ENCODE measurements around the gene RBMS1. TPM values are rescaled to one million over a fixed set of nuclear protein-coding genes. Genes with fewer than 3 reads are reported as not detected.
A peak's percentile ranks its signal among the peaks of the same experiment; 100 is the strongest.

RBMS1 gene, protein sequence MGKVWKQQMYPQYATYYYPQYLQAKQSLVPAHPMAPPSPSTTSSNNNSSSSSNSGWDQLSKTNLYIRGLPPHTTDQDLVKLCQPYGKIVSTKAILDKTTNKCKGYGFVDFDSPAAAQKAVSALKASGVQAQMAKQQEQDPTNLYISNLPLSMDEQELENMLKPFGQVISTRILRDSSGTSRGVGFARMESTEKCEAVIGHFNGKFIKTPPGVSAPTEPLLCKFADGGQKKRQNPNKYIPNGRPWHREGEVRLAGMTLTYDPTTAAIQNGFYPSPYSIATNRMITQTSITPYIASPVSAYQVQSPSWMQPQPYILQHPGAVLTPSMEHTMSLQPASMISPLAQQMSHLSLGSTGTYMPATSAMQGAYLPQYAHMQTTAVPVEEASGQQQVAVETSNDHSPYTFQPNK
- 10 to 100 TPM; 45.0 to 62.1 TPM for total RNA-seq

DNA sequence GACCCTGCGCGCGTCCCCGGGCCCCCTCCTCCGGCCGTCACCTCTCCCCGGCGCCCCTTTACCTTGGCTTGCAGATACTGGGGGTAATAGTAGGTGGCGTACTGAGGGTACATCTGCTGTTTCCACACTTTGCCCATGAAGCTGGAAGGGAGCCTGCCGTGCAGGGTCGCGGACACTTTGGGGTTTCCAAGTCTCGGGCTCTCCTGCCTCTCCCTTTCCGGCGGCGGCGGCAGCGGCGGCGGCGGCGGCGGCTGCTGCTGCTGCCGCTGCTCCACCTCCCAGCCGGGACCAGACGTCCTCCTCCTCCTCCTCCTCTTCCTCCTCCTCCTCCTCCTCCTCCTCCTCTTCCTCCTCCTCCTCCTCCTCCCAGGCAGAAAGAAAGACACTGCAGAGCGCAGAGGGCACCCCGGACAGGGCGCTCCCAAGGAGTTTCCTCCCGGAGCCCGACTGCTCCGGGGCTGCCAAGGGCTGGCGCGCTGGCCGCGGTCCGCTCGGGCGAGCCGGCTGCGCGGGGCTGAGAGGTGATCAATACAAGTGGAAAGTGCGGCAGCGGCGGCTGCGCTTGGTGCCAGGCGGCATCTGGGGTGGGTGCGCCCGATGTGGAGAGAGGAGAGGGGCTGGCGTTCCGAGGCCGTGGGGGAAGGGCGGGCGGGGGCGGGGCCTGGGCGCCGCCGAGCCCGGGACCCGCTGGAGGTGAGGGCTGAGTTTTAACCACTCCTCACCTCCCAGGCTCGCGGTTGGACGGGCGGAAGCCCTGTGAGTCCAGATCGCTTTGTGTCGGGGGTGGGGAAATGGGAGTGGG is at the start of gene RBMS1:
Gene RBMS1, minus strand, starts transcription at position 581 of the 802 bp plus-strand sequence. Its CDS starts 444 bp downstream, at position 137.
- Mint-ChIP-seq H3K27me3 (no peaks in the 10 kb centered on the region), H3K9me3 (no peaks in the 10 kb centered on the region), H3K4me1 (peaks cover 27% of the 10 kb centered on the region), H3K36me3 (ENCODE audit: low read depth) (peaks cover 21% of the 10 kb centered on the region), H3K27ac (peak within 1 kb of the TSS; percentile 97), H3K4me3 (peak within 1 kb of the TSS; percentile 93)
- ATAC-seq (replicated peaks), result peak; percentile 44

- H3K4me1 Mint-ChIP-seq, result no peaks in the 10 kb centered on the region
- H3K27ac Mint-ChIP-seq, result no peak overlapping the region
- H3K36me3 Mint-ChIP-seq (ENCODE audit: low read depth), result no peaks in the 10 kb centered on the region
- no peak overlapping the region for H3K4me3 Mint-ChIP-seq
- H3K9me3 Mint-ChIP-seq, result no peaks in the 10 kb centered on the region
- no peak for ATAC-seq (replicated peaks)
- H3K27me3 Mint-ChIP-seq, result no peaks in the 10 kb centered on the region
Measured at GRCh38 chr2:160541745-160542144, 48.1 kb upstream of the RBMS1 start.

DNA sequence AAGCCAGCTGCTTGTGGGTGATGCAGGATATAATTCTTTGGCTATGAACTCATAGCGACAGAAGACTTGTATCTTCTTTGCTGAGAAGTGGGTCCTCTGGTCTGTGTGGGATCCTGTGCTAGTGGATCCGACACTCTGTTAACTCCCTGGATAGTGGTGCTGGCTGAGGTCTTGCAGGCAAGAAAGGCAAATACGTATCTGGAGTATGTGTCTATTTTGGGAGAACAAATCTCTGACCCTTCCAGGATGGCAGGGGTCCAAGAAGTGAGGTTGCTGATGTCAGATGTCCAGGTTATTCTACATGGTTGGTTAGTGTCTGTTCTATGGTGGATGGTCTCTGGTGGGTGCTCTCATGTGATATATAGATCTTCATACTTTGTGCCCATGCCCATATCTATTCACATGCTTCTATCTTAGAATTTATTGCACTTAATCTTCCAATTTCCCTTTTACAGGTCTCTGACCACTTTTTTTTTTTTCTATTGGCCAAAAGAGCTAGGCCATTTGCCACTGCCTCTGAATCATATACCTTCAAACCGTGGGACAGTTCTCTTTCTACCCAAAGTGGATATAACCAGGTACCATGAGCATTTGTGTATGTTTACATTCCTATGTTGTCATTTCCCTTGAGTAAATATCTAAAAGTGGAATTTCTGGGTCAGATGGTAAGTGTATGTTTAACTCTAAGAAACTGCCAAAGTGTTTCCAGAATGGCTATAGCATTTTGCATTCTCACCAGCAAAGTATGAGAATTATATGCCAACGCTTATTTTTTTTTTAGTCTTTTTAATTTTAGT is 45.1 kb upstream of the RBMS1 start:
- Mint-ChIP-seq H3K27me3 (no peaks in the 10 kb centered on the region), H3K9me3 (no peaks in the 10 kb centered on the region), H3K4me3 (no peak overlapping the region), H3K4me1 (no peaks in the 10 kb centered on the region), H3K27ac (no peak overlapping the region), H3K36me3 (ENCODE audit: low read depth) (no peaks in the 10 kb centered on the region)
- ATAC-seq (replicated peaks), result no peak

GRCh38 chr2:160538115-160538514 is 44.5 kb upstream of the RBMS1 start:
- H3K27me3 Mint-ChIP-seq, result no peaks in the 10 kb centered on the region
- ATAC-seq (replicated peaks), result no peak
- no peaks in the 10 kb centered on the region for H3K4me1 Mint-ChIP-seq
- no peaks in the 10 kb centered on the region for H3K9me3 Mint-ChIP-seq
- no peaks in the 10 kb centered on the region for H3K36me3 Mint-ChIP-seq (ENCODE audit: low read depth)
- H3K27ac Mint-ChIP-seq, result no peak overlapping the region
- H3K4me3 Mint-ChIP-seq, result no peak overlapping the region

DNA sequence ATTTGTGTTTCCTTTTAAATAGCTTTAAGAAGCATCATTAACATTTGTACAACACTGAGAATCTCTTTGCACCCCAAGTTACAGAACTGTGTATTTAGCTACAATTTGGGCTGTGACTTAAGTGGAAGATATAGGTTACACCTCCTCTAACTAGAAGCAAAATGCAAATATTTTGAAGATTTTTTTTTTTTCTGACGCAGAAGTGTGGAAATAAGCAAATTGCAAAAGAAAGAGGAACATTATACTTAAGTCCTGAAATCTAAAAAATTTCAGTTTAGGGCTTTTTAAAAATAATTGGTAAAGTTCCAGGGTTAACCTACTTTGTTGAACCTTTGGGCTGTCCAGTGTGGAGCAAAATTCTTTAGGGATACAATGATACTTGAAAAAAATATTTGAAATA is 41.4 kb upstream of the RBMS1 start:
- Mint-ChIP-seq H3K27ac (no peak overlapping the region), H3K36me3 (ENCODE audit: low read depth) (no peaks in the 10 kb centered on the region), H3K4me3 (no peak overlapping the region), H3K9me3 (no peaks in the 10 kb centered on the region), H3K27me3 (no peaks in the 10 kb centered on the region), H3K4me1 (no peaks in the 10 kb centered on the region)
- ATAC-seq (replicated peaks), result no peak

- H3K27me3 Mint-ChIP-seq, result no peaks in the 10 kb centered on the region
- no peaks in the 10 kb centered on the region for H3K9me3 Mint-ChIP-seq
- H3K4me1 Mint-ChIP-seq, result no peaks in the 10 kb centered on the region
- ATAC-seq (replicated peaks), result no peak
- H3K36me3 Mint-ChIP-seq (ENCODE audit: low read depth), result no peaks in the 10 kb centered on the region
- H3K4me3 Mint-ChIP-seq, result no peak overlapping the region
- H3K27ac Mint-ChIP-seq, result no peak overlapping the region
Measured at GRCh38 chr2:160534249-160534648, 40.6 kb upstream of the RBMS1 start.

- Mint-ChIP-seq H3K4me3 (no peak overlapping the region), H3K36me3 (ENCODE audit: low read depth) (no peaks in the 10 kb centered on the region), H3K27me3 (no peaks in the 10 kb centered on the region), H3K27ac (no peak overlapping the region), H3K4me1 (no peaks in the 10 kb centered on the region), H3K9me3 (no peaks in the 10 kb centered on the region)
- ATAC-seq (replicated peaks), result no peak
Measured at GRCh38 chr2:160533482-160533881, 39.9 kb upstream of the RBMS1 start.

GRCh38 chr2:160532388-160532787 is 38.8 kb upstream of the RBMS1 start:
- H3K9me3 Mint-ChIP-seq, result no peaks in the 10 kb centered on the region
- no peaks in the 10 kb centered on the region for H3K27me3 Mint-ChIP-seq
- no peaks in the 10 kb centered on the region for H3K4me1 Mint-ChIP-seq
- H3K36me3 Mint-ChIP-seq (ENCODE audit: low read depth), result no peaks in the 10 kb centered on the region
- H3K4me3 Mint-ChIP-seq, result no peak overlapping the region
- no peak overlapping the region for H3K27ac Mint-ChIP-seq
- no peak for ATAC-seq (replicated peaks)

DNA sequence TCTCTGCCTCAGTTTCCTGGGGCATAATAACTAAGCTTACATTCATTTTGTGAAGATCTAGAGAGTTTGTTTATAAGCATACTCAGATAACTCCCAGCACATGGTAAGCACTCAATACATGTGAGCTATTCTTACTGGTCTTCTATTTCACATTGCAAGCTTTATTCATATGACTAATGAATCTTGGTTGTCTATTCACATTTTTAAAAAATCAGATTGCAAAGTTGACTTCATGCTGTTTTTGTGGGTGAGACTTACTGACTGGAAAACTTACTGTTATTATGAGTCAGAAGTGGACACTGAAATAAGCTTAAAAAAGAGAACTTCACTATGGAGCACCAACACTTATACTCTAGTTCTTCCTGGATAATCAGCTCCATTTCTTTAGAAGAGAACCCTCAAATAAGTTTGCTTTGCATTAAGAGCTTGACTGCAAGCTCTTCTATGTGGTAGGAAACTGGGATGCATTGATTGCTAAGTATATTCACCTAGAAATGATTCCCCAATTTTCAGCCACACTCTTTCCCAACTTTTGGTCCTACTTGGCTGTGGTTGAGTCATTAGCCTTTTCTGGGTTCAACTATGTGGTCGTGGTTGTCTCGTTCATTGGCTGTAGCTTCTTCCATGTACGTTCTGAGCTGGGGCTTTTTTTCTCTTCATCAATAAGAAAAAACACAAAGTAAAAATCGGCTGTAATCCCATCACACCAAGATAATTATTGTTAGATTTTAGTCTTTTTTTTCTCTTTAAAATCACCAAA is 29.5 kb upstream of the RBMS1 start:
- peak; percentile 62 for ATAC-seq (replicated peaks)
- H3K36me3 Mint-ChIP-seq (ENCODE audit: low read depth), result no peaks in the 10 kb centered on the region
- no peaks in the 10 kb centered on the region for H3K4me1 Mint-ChIP-seq
- H3K4me3 Mint-ChIP-seq, result no peak overlapping the region
- no peak overlapping the region for H3K27ac Mint-ChIP-seq
- no peaks in the 10 kb centered on the region for H3K27me3 Mint-ChIP-seq
- no peaks in the 10 kb centered on the region for H3K9me3 Mint-ChIP-seq

- no peak for ATAC-seq (replicated peaks)
- Mint-ChIP-seq H3K36me3 (ENCODE audit: low read depth) (no peaks in the 10 kb centered on the region), H3K9me3 (no peaks in the 10 kb centered on the region), H3K27ac (no peak overlapping the region), H3K27me3 (no peaks in the 10 kb centered on the region), H3K4me1 (peaks cover 10% of the 10 kb centered on the region), H3K4me3 (no peak overlapping the region)
Measured at GRCh38 chr2:160517731-160518130, 24.1 kb upstream of the RBMS1 start.

GRCh38 chr2:160516547-160517365 is 23.1 kb upstream of the RBMS1 start:
- peak overlapping the region; percentile 31 for H3K27ac Mint-ChIP-seq
- peaks cover 16% of the 10 kb centered on the region for H3K4me1 Mint-ChIP-seq
- no peaks in the 10 kb centered on the region for H3K27me3 Mint-ChIP-seq
- H3K4me3 Mint-ChIP-seq, result peak overlapping the region; percentile 53
- H3K9me3 Mint-ChIP-seq, result no peaks in the 10 kb centered on the region
- ATAC-seq (replicated peaks), result peak; percentile 88
- H3K36me3 Mint-ChIP-seq (ENCODE audit: low read depth), result no peaks in the 10 kb centered on the region

- Mint-ChIP-seq H3K27ac (no peak overlapping the region), H3K4me3 (peak overlapping the region; percentile 53), H3K36me3 (ENCODE audit: low read depth) (no peaks in the 10 kb centered on the region), H3K27me3 (no peaks in the 10 kb centered on the region), H3K9me3 (no peaks in the 10 kb centered on the region), H3K4me1 (peaks cover 16% of the 10 kb centered on the region)
- no peak for ATAC-seq (replicated peaks)
Measured at GRCh38 chr2:160515120-160515519, 21.5 kb upstream of the RBMS1 start.

- Mint-ChIP-seq H3K27me3 (no peaks in the 10 kb centered on the region), H3K27ac (no peak overlapping the region), H3K4me1 (peaks cover 16% of the 10 kb centered on the region), H3K4me3 (no peak overlapping the region), H3K36me3 (ENCODE audit: low read depth) (no peaks in the 10 kb centered on the region), H3K9me3 (no peaks in the 10 kb centered on the region)
- no peak for ATAC-seq (replicated peaks)
Measured at GRCh38 chr2:160513120-160513519, 19.5 kb upstream of the RBMS1 start.
